IMR-90 (cell line): ENCODE measurements around the gene PLCL1. TPM values are rescaled to one million over a fixed set of nuclear protein-coding genes. Genes with fewer than 3 reads are reported as not detected.

Source experiments
- ATAC-seq: fragments of 200-7000 bp; cut with Tn5 transposase; 2 replicates; pipeline ENCODE4 v1.9.1; 2020; ENCODE audit warnings: low read depth, mild to moderate bottlenecking, moderate library complexity
- BruUV-seq: library from RNA; stranded (reverse); fragments of 400-500 nt; replicated peaks from 2 replicates; lab custom pipeline; 2021; lab: Mats Ljungman, UMichigan
- CTCF ChIA-PET: fragments of 300-600 bp; formaldehyde crosslinking; extraction: SDS; loops from one replicate; lab custom pipeline; 2021; ENCODE audit warnings: antibody characterized with exemption; lab: Yijun Ruan, JAX
- POLR2A ChIA-PET: fragments of 300-600 bp; sonication (Branson Sonifier 250); formaldehyde crosslinking; loops from one replicate; lab custom pipeline; 2022; ENCODE audit warnings: antibody characterized with exemption; ENCODE audit not compliant: unreplicated experiment; lab: Charles Lee
- DNase-seq: peaks from one replicate; pipeline ENCODE4 v3.0.0; 2013
- H2AFZ ChIP-seq: replicated peaks from 2 replicates; pipeline ENCODE3; 2013; ENCODE audit warnings: low read length, mild to moderate bottlenecking; ENCODE audit not compliant: poor library complexity
- H2AK5ac ChIP-seq: 2 replicates; pipeline ENCODE4 v1.6.1; 2013; ENCODE audit warnings: low read depth, low read length, inconsistent platforms
- H2AK9ac ChIP-seq: replicated peaks from 2 replicates; pipeline ENCODE3; 2013; ENCODE audit warnings: mild to moderate bottlenecking, low read depth, low read length, moderate library complexity; ENCODE audit not compliant: poor library complexity
- H2BK120ac ChIP-seq: 2 replicates; pipeline ENCODE4 v1.6.1; 2013; ENCODE audit warnings: low read depth, low read length, inconsistent platforms
- H2BK15ac ChIP-seq: 3 replicates; pipeline ENCODE4 v1.6.1; 2013; ENCODE audit warnings: low read depth, low read length, inconsistent platforms
- H2BK20ac ChIP-seq: 2 replicates; pipeline ENCODE4 v1.6.1; 2013; ENCODE audit warnings: low read depth, mild to moderate bottlenecking, inconsistent platforms, low read length, moderate library complexity
- H2BK5ac ChIP-seq: 2 replicates; pipeline ENCODE4 v1.6.1; 2013; ENCODE audit warnings: mild to moderate bottlenecking, low read depth, low read length, inconsistent platforms; ENCODE audit not compliant: poor library complexity, severe bottlenecking
- H3K14ac ChIP-seq: replicated peaks from 2 replicates; pipeline ENCODE4 v1.6.1; 2013; ENCODE audit warnings: low read depth, low read length, inconsistent platforms
- H3K18ac ChIP-seq: 2 replicates; pipeline ENCODE4 v1.6.1; 2013; ENCODE audit warnings: low read depth, low read length, control low read depth
- H3K23ac ChIP-seq: 2 replicates; pipeline ENCODE4 v1.6.1; 2013; ENCODE audit warnings: low read depth, low read length, inconsistent platforms
- H3K27ac ChIP-seq: 2 replicates; pipeline ENCODE4 v1.5.1; 2013; ENCODE audit warnings: mild to moderate bottlenecking, control low read depth, low read length; ENCODE audit not compliant: insufficient read depth
- H3K27me3 ChIP-seq: 2 replicates; pipeline ENCODE4 v1.6.1; 2013; ENCODE audit warnings: low read length; ENCODE audit not compliant: control insufficient read depth, insufficient read depth
- H3K36me3 ChIP-seq: 2 replicates; pipeline ENCODE4 v1.6.1; 2013; ENCODE audit warnings: low read length, mixed read lengths; ENCODE audit not compliant: control insufficient read depth, insufficient read depth
- H3K4ac ChIP-seq: 2 replicates; pipeline ENCODE4 v1.6.1; 2013; ENCODE audit warnings: low read depth, low read length, inconsistent platforms
- H3K4me1 ChIP-seq: 2 replicates; pipeline ENCODE4 v1.6.1; 2013; ENCODE audit warnings: low read length, mixed read lengths; ENCODE audit not compliant: control insufficient read depth, insufficient read depth
- H3K4me2 ChIP-seq: 2 replicates; pipeline ENCODE4 v1.6.1; 2013; ENCODE audit warnings: low read depth, mild to moderate bottlenecking, control low read depth, low read length, moderate library complexity
- H3K4me3 ChIP-seq: 2 replicates; pipeline ENCODE4 v1.5.1; 2013; ENCODE audit warnings: low read depth, mild to moderate bottlenecking, control low read depth, low read length, moderate library complexity; ENCODE audit not compliant: insufficient read depth
- H3K56ac ChIP-seq: 2 replicates; pipeline ENCODE4 v1.6.1; 2013; ENCODE audit warnings: low read length, inconsistent platforms; ENCODE audit not compliant: insufficient read depth; ENCODE audit errors: extremely low read depth
- H3K79me1 ChIP-seq, 2 experiments: 2 replicates each; pipeline ENCODE4 v1.6.1; 2013; ENCODE audit warnings: low read length in 2 of 2, inconsistent platforms in 1 of 2, low read depth in 1 of 2
- H3K9ac ChIP-seq: 2 replicates; pipeline ENCODE4 v1.6.1; 2013; ENCODE audit warnings: low read depth, low read length, control low read depth
- H3K9me1 ChIP-seq: 2 replicates; pipeline ENCODE4 v1.6.1; 2013; ENCODE audit warnings: low read length, inconsistent platforms; ENCODE audit not compliant: insufficient read depth
- H3K9me3 ChIP-seq: 2 replicates; pipeline ENCODE4 v1.6.1; 2013; ENCODE audit warnings: low read length; ENCODE audit not compliant: control insufficient read depth, insufficient read depth
- H4K20me1 ChIP-seq: 2 replicates; pipeline ENCODE4 v1.6.1; 2013; ENCODE audit warnings: low read length, inconsistent platforms; ENCODE audit not compliant: insufficient read depth
- H4K5ac ChIP-seq: 2 replicates; pipeline ENCODE4 v1.6.1; 2013; ENCODE audit warnings: mild to moderate bottlenecking, low read depth, low read length, control low read depth
- H4K8ac ChIP-seq, 2 experiments: 2 replicates each; pipeline ENCODE4 v1.6.1; 2013; ENCODE audit warnings: low read depth in 2 of 2, low read length in 2 of 2, control low read depth in 1 of 2, inconsistent platforms in 1 of 2
- H4K91ac ChIP-seq: 2 replicates; pipeline ENCODE4 v1.6.1; 2013; ENCODE audit warnings: low read depth, low read length, inconsistent platforms; ENCODE audit not compliant: insufficient read depth
- BHLHE40 ChIP-seq: fragments of 150-350 bp; IDR thresholded peaks from 2 replicates; pipeline ENCODE4 v1.6.1; 2016; ENCODE audit warnings: mild to moderate bottlenecking, low read depth, low read length
- CEBPB ChIP-seq: IDR thresholded peaks from 2 replicates; pipeline ENCODE4 v1.6.1; 2012; ENCODE audit warnings: low read depth, low read length, improper control_type of control experiment
- CHD1 ChIP-seq: IDR thresholded peaks from 2 replicates; pipeline ENCODE4 v1.6.1; 2012; ENCODE audit warnings: low read depth, low read length, improper control_type of control experiment
- FOS ChIP-seq: fragments of 150-350 bp; IDR thresholded peaks from 2 replicates; pipeline ENCODE4 v1.6.1; 2016; ENCODE audit warnings: low read depth, low read length
- MAFK ChIP-seq: IDR thresholded peaks from 2 replicates; pipeline ENCODE4 v1.6.1; 2012; ENCODE audit warnings: low read depth, low read length, improper control_type of control experiment
- MAZ ChIP-seq: IDR thresholded peaks from 2 replicates; pipeline ENCODE4 v1.6.1; 2012; ENCODE audit warnings: low read depth, mild to moderate bottlenecking, low read length, improper control_type of control experiment, moderate library complexity, borderline replicate concordance
- MXI1 ChIP-seq: IDR thresholded peaks from 2 replicates; pipeline ENCODE4 v1.6.1; 2012; ENCODE audit warnings: low read depth, mild to moderate bottlenecking, low read length, moderate library complexity, borderline replicate concordance
- NFE2L2 ChIP-seq: fragments of 150-350 bp; IDR thresholded peaks from 2 replicates; pipeline ENCODE4 v1.6.1; 2016; ENCODE audit warnings: low read depth, mild to moderate bottlenecking, low read length
- POLR2A ChIP-seq: IDR thresholded peaks from 2 replicates; pipeline ENCODE4 v1.6.1; 2012; ENCODE audit warnings: mild to moderate bottlenecking, low read depth, low read length
- RAD21 ChIP-seq: IDR thresholded peaks from 2 replicates; pipeline ENCODE4 v1.6.1; 2012; ENCODE audit warnings: low read length, improper control_type of control experiment
- RCOR1 ChIP-seq: IDR thresholded peaks from 2 replicates; pipeline ENCODE4 v1.6.1; 2012; ENCODE audit warnings: mild to moderate bottlenecking, low read length, improper control_type of control experiment; ENCODE audit not compliant: insufficient replicate concordance
- SMC3 ChIP-seq: fragments of 150-350 bp; IDR thresholded peaks from 2 replicates; pipeline ENCODE4 v1.6.1; 2016; ENCODE audit warnings: low read depth, mild to moderate bottlenecking, antibody characterized with exemption, low read length, moderate library complexity
- WGBS, 2 experiments: methylation state at CpG; one replicate each; pipeline versions ENCODE4 v1.1.5 to v1.1.7; 2013; ENCODE audit warnings: missing lambda C conversion rate in 2 of 2; ENCODE audit not compliant: insufficient read length in 1 of 2; ENCODE audit errors: extremely low coverage in 2 of 2; 5-methylcytosine and 5-hydroxymethylcytosine counted together
- dilution Hi-C: fragments of 300-500 bp; cut with HindIII; formaldehyde crosslinking; loops from one replicate; pipeline ENCODE4 v1.14.3; 2018; ENCODE audit warnings: low sequenced_read_pairs; ENCODE audit not compliant: unreplicated experiment
- in situ Hi-C: fragments of 300-500 bp; cut with MboI; formaldehyde crosslinking; loops from 3 replicates; pipeline ENCODE4 v1.14.3; 2019; ENCODE audit warnings: low sequenced_read_pairs, inconsistent platforms, mixed read lengths
- intact Hi-C: fragments of 100-400 bp; cut with micrococcal nuclease; formaldehyde crosslinking; loops from 2 replicates; pipeline ENCODE4 v1.10.0; 2022
- polyA plus RNA-seq, 3 experiments: library from polyadenylated mRNA; depleted of rRNA; stranded (reverse); fragments of >200 nt; gene quantifications; 2 replicates each; pipeline ENCODE4 v1.2.3, GENCODE V29; 2012; ENCODE audit warnings: low replicate concordance in 1 of 3
- total RNA-seq: library from RNA; depleted of rRNA; stranded (reverse); fragments of >200 nt; gene quantifications from 2 replicates; pipeline ENCODE4 v1.2.3, GENCODE V29; 2012
- TF ChIP-seq, protein P1 (sequence below): conservative IDR thresholded peaks from 2 replicates; pipeline ENCODE4 v1.5.1; 2012; ENCODE audit warnings: mild to moderate bottlenecking, low read depth, low read length, improper control_type of control experiment
- TF ChIP-seq, protein P2 (sequence below): fragments of 150-350 bp; IDR thresholded peaks from 2 replicates; pipeline ENCODE4 v1.6.1; 2016; ENCODE audit warnings: low read depth, mild to moderate bottlenecking, low read length, moderate library complexity, borderline replicate concordance
- TF ChIP-seq, protein P3 (sequence below): fragments of 150-350 bp; IDR thresholded peaks from 2 replicates; pipeline ENCODE4 v1.6.1; 2017; ENCODE audit warnings: mild to moderate bottlenecking, antibody characterized with exemption, low read length, low read depth

Gene PLCL1
- total and polyA plus RNA-seq, 2 of the 4 experiments (the other 2 are of a cell fraction) = 0.14 to 0.18 TPM

DNA sequence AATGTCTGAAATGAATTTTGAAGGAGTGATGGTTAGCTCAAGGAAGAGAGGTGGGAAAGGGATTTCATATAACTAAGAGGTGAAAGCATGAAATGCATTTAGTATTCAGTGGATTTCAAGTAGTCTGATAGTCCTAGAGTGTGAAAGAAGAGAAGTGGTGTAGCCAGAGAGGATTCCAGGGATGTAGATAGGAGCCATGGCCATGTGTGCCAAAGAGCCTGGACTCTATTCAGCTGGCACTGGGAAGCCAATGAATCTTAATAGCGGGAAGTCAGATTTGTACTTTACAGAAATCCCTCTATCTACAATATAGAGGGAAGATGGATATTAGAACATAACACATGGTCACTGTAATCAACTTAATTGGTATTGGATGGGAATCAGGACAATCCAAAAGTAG is 10.9 kb upstream of the PLCL1 start:
- H4K91ac ChIP-seq = no peak overlapping the region
- no peaks in the 10 kb centered on the region for H3K4me1 ChIP-seq
- H2AK9ac ChIP-seq = no peak overlapping the region
- intact Hi-C loops = no loop called here
- H2BK15ac ChIP-seq = no peak overlapping the region
- no peak overlapping the region for H3K23ac ChIP-seq
- no peak overlapping the region for H3K56ac ChIP-seq
- H2AK5ac ChIP-seq = no peak overlapping the region
- POLR2A ChIA-PET = no interaction called here
- no peak overlapping the region for H3K9ac ChIP-seq
- CTCF ChIA-PET = no interaction called here
- TF ChIP-seq, protein P1, sequence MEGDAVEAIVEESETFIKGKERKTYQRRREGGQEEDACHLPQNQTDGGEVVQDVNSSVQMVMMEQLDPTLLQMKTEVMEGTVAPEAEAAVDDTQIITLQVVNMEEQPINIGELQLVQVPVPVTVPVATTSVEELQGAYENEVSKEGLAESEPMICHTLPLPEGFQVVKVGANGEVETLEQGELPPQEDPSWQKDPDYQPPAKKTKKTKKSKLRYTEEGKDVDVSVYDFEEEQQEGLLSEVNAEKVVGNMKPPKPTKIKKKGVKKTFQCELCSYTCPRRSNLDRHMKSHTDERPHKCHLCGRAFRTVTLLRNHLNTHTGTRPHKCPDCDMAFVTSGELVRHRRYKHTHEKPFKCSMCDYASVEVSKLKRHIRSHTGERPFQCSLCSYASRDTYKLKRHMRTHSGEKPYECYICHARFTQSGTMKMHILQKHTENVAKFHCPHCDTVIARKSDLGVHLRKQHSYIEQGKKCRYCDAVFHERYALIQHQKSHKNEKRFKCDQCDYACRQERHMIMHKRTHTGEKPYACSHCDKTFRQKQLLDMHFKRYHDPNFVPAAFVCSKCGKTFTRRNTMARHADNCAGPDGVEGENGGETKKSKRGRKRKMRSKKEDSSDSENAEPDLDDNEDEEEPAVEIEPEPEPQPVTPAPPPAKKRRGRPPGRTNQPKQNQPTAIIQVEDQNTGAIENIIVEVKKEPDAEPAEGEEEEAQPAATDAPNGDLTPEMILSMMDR = no peak
- TF ChIP-seq NFE2L2 = no peak
- TF ChIP-seq, protein P2, sequence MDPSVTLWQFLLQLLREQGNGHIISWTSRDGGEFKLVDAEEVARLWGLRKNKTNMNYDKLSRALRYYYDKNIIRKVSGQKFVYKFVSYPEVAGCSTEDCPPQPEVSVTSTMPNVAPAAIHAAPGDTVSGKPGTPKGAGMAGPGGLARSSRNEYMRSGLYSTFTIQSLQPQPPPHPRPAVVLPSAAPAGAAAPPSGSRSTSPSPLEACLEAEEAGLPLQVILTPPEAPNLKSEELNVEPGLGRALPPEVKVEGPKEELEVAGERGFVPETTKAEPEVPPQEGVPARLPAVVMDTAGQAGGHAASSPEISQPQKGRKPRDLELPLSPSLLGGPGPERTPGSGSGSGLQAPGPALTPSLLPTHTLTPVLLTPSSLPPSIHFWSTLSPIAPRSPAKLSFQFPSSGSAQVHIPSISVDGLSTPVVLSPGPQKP = no peak
- no peak for TF ChIP-seq MAZ
- TF ChIP-seq MXI1 = no peak
- no peak for TF ChIP-seq RCOR1
- TF ChIP-seq RAD21 = no peak
- TF ChIP-seq POLR2A = no peak
- TF ChIP-seq, protein P3, sequence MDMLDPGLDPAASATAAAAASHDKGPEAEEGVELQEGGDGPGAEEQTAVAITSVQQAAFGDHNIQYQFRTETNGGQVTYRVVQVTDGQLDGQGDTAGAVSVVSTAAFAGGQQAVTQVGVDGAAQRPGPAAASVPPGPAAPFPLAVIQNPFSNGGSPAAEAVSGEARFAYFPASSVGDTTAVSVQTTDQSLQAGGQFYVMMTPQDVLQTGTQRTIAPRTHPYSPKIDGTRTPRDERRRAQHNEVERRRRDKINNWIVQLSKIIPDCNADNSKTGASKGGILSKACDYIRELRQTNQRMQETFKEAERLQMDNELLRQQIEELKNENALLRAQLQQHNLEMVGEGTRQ = no peak
- TF ChIP-seq SMC3 = no peak
- TF ChIP-seq CHD1 = no peak
- no peak for TF ChIP-seq CEBPB
- TF ChIP-seq BHLHE40 = no peak
- TF ChIP-seq MAFK = no peak
- no peak for TF ChIP-seq FOS
- H2BK120ac ChIP-seq = no peak overlapping the region
- H3K79me1 ChIP-seq = no peaks in the 10 kb centered on the region
- peaks cover 4% of the 10 kb centered on the region for H3K27me3 ChIP-seq
- H2BK20ac ChIP-seq = no peak overlapping the region
- H4K5ac ChIP-seq = no peak overlapping the region
- ATAC-seq = no peak
- H3K36me3 ChIP-seq = no peaks in the 10 kb centered on the region
- H2AFZ ChIP-seq = no peak overlapping the region
- DNase-seq = no peak
- no peak overlapping the region for H3K27ac ChIP-seq
- no peak overlapping the region for H3K4ac ChIP-seq
- no CpG with 5 or more reads among the region's 1 CpG for WGBS, 2 experiments
- H3K9me3 ChIP-seq = no peaks in the 10 kb centered on the region
- H4K20me1 ChIP-seq = no peaks in the 10 kb centered on the region
- H2BK5ac ChIP-seq = no peak overlapping the region
- dilution Hi-C loops = no loop called here
- no peak overlapping the region for H3K4me3 ChIP-seq
- in situ Hi-C loops = no loop called here
- H3K14ac ChIP-seq = no peak overlapping the region
- H3K9me1 ChIP-seq = no peaks in the 10 kb centered on the region
- no peak overlapping the region for H3K18ac ChIP-seq
- no peak overlapping the region for H4K8ac ChIP-seq
- no peak overlapping the region for H3K4me2 ChIP-seq
- no TSS peak for BruUV-seq
